ENCODE measurements around the gene LRRC46. TPM values are rescaled to one million over a fixed set of nuclear protein-coding genes. Genes with fewer than 3 reads are reported as not detected.

Gene LRRC46
- total RNA-seq, 4 donors from 2014 or later = 0.18 TPM; not detected in 3

DNA sequence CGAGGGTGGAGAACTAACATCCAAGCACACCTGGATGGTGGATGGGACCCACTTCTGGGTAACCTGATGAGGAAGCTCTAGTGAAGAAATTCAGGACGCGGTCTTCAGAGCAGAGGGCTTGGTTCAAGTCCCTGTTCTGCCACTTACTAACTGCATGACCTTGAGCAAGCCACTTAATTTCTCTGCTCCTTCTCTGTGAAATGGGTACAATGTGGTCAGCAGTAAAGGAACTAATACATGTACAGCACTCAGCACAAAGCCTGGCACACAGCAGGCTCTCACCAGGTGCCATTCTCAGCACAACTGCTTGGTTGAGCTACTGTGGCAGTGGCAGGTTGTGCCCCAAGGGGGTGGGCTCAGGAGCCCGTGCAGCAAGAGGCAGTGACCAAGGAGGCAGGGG is 8.0 kb upstream of the LRRC46 start:
- Histone ChIP-seq H3K9me3 (no peaks in the 10 kb centered on the region), H3K4me3 (no peak overlapping the region), H3K4me1 (peaks cover 20 to 30% (median 21%) of the 10 kb centered on the region in 3 donors), H3K27me3 (no peaks in the 10 kb centered on the region), H3K27ac (no peak overlapping the region), H3K36me3 (peaks cover 24 to 69% (median 40%) of the 10 kb centered on the region in 3 donors)
- WGBS, 2 donors = 81 to 94% methylated on average over 3 of the region's 4 CpGs
- TF ChIP-seq POLR2A (IDR thresholded peaks at IDR 0.05) (no peak), CTCF (IDR thresholded peaks at IDR 0.05) (no peak)
- intact Hi-C loops (cut with DNase I) = no loop called here
- DNase-seq = no peak

DNA sequence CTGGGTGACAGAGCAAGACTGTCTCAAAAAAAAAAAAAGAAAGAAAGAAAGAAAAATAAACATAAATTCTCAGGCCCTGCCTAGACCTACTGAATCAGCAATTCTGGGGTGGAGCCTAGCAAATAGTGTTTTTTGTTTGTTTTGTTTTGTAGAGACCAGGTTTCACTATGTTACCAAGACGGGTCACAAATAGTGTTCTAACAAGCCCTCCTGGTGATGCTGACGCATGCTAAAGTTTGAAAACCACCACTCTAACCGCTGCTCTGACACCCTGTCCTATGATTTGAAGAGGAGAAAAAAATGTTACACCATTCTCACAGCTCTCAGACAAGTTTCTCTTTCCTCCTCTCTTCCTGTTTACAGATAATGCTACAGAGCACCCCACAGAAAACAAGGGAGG is 1.6 kb upstream of the LRRC46 start:
- Histone ChIP-seq H3K36me3 (peaks cover 13 to 41% (median 28%) of the 10 kb centered on the region in 3 donors), H3K27me3 (no peaks in the 10 kb centered on the region), H3K9me3 (no peaks in the 10 kb centered on the region), H3K27ac (peak overlapping the region in 2 of 4 donors; percentile 86 to 88), H3K4me1 (peaks cover 7 to 29% (median 19%) of the 10 kb centered on the region in 3 donors), H3K4me3 (no peak overlapping the region)
- no peak for TF ChIP-seq CTCF (IDR thresholded peaks at IDR 0.05)
- TF ChIP-seq POLR2A (IDR thresholded peaks at IDR 0.05) = peak in 1 of 4 donors; percentile 25
- no peak for DNase-seq
- intact Hi-C loops (cut with DNase I) = no loop called here
- WGBS, 2 donors = 51 to 78% methylated on average over 3 of the region's 3 CpGs

GRCh38 chr17:47830396-47831002 is 971 bp upstream of the LRRC46 start:
- Histone ChIP-seq H3K36me3 (peaks cover 13 to 36% (median 25%) of the 10 kb centered on the region in 3 donors), H3K27ac (peak overlapping the region; percentile 75 to 88 (median 82)), H3K9me3 (no peaks in the 10 kb centered on the region), H3K27me3 (no peaks in the 10 kb centered on the region), H3K4me1 (peaks cover 7 to 29% (median 19%) of the 10 kb centered on the region in 3 donors), H3K4me3 (peak overlapping the region; percentile 66 to 97 (median 79))
- intact Hi-C loops (cut with DNase I) = no loop called here
- no peak for DNase-seq
- WGBS, 2 donors = 53 to 63% methylated on average over 10 to 15 of the region's 18 CpGs
- TF ChIP-seq CTCF (IDR thresholded peaks at IDR 0.05) = no peak
- TF ChIP-seq POLR2A (IDR thresholded peaks at IDR 0.05) = no peak

- no peak for TF ChIP-seq CTCF (IDR thresholded peaks at IDR 0.05)
- Histone ChIP-seq H3K27me3 (no peaks in the 10 kb centered on the region), H3K4me1 (peaks cover 7 to 29% (median 19%) of the 10 kb centered on the region in 3 donors), H3K9me3 (no peaks in the 10 kb centered on the region), H3K4me3 (peak overlapping the region; percentile 66 to 97 (median 79)), H3K36me3 (peaks cover 4 to 36% (median 13%) of the 10 kb centered on the region in 3 donors), H3K27ac (peak overlapping the region in 2 of 4 donors; percentile 86 to 88)
- intact Hi-C loops (cut with DNase I) = no loop called here
- no peak for DNase-seq
- 8 to 14% methylated on average over 7 of the region's 7 CpGs for WGBS, 2 donors
Observed at GRCh38 chr17:47831934-47832327, 461 bp downstream of the LRRC46 start.

- TF ChIP-seq POLR2A (IDR thresholded peaks at IDR 0.05) (no peak), CTCF (IDR thresholded peaks at IDR 0.05) (no peak)
- H3K36me3 ChIP-seq = peaks cover 0 to 35% (median 0%) of the 10 kb centered on the region in 3 donors
- no peaks in the 10 kb centered on the region for H3K27me3 ChIP-seq
- intact Hi-C loops (cut with DNase I) = no loop called here
- no peaks in the 10 kb centered on the region for H3K9me3 ChIP-seq
- WGBS, 2 donors = 56 to 66% methylated on average over 5 of the region's 5 CpGs
- H3K4me1 ChIP-seq = peaks cover 7 to 37% (median 20%) of the 10 kb centered on the region in 3 donors
- DNase-seq = no peak
- peak overlapping the region in 1 of 4 donors; percentile 27 for H3K27ac ChIP-seq
- no peak overlapping the region for H3K4me3 ChIP-seq
Observed at GRCh38 chr17:47834756-47835155, 3.3 kb downstream of the LRRC46 start.
